ENCODE data around the gene SPATS2L.

The SPATS2L gene

GRCh38 chr2:200367155-200367554, 60.7 kb downstream of the SPATS2L start:
- Histone ChIP-seq H3K4ac (ENCODE audit: low read depth, low read length) (no peak overlapping the region), H3K4me1 (ENCODE audit: control insufficient read depth, low read depth, low read length) (peaks cover 2% of the 10 kb centered on the region), H3K79me1 (ENCODE audit: low read length) (peaks cover 18% of the 10 kb centered on the region), H2BK5ac (ENCODE audit: low read length) (no peak overlapping the region), H4K8ac (ENCODE audit: low read depth, low read length) (no peak overlapping the region), H3K27me3 (ENCODE audit: insufficient read depth, low read length, poor library complexity) (no peaks in the 10 kb centered on the region), H4K5ac (ENCODE audit: low read length) (no peak overlapping the region), H3K9ac (ENCODE audit: low read length) (no peak overlapping the region), H3K4me3 (ENCODE audit: low read length) (no peak overlapping the region), H3K79me2 (ENCODE audit: control insufficient read depth, insufficient read depth, low read length) (peaks cover 52% of the 10 kb centered on the region), H3K23ac (ENCODE audit: low read length) (no peak overlapping the region), H3K18ac (ENCODE audit: low read length) (no peak overlapping the region), H3K4me2 (ENCODE audit: low read length) (no peak overlapping the region), H2BK15ac (replicated peaks; ENCODE audit: low read depth) (no peak overlapping the region), H3K56ac (ENCODE audit: low read length) (no peak overlapping the region), H3K27ac (ENCODE audit: low read depth, low read length) (no peak overlapping the region), H2BK120ac (ENCODE audit: low read depth, low read length) (no peak overlapping the region), H2AK5ac (ENCODE audit: low read length) (no peak overlapping the region), H3K36me3 (ENCODE audit: control insufficient read depth, insufficient read depth, low read length) (no peaks in the 10 kb centered on the region)
- no CpG with 5 or more reads among the region's 2 CpGs for WGBS (ENCODE audit: extremely low coverage, insufficient coverage, low lambda C conversion rate)
- DNase-seq, result no peak

- no peak overlapping the region for H3K9ac ChIP-seq (ENCODE audit: low read length)
- H2BK5ac ChIP-seq (ENCODE audit: low read length), result no peak overlapping the region
- H2BK120ac ChIP-seq (ENCODE audit: low read depth, low read length), result no peak overlapping the region
- no peaks in the 10 kb centered on the region for H3K36me3 ChIP-seq (ENCODE audit: control insufficient read depth, insufficient read depth, low read length)
- no peak overlapping the region for H4K5ac ChIP-seq (ENCODE audit: low read length)
- WGBS (ENCODE audit: extremely low coverage, insufficient coverage, low lambda C conversion rate), result no CpG with 5 or more reads among the region's 2 CpGs
- no peak overlapping the region for H3K4me3 ChIP-seq (ENCODE audit: low read length)
- peaks cover 15% of the 10 kb centered on the region for H3K79me1 ChIP-seq (ENCODE audit: low read length)
- no peak overlapping the region for H3K4me2 ChIP-seq (ENCODE audit: low read length)
- H3K56ac ChIP-seq (ENCODE audit: low read length), result no peak overlapping the region
- H3K4me1 ChIP-seq (ENCODE audit: control insufficient read depth, low read depth, low read length), result no peaks in the 10 kb centered on the region
- DNase-seq, result no peak
- H3K27ac ChIP-seq (ENCODE audit: low read depth, low read length), result no peak overlapping the region
- no peak overlapping the region for H2BK15ac ChIP-seq (replicated peaks; ENCODE audit: low read depth)
- H3K79me2 ChIP-seq (ENCODE audit: control insufficient read depth, insufficient read depth, low read length), result peaks cover 48% of the 10 kb centered on the region
- no peak overlapping the region for H3K23ac ChIP-seq (ENCODE audit: low read length)
- no peak overlapping the region for H3K18ac ChIP-seq (ENCODE audit: low read length)
- no peak overlapping the region for H2AK5ac ChIP-seq (ENCODE audit: low read length)
- no peak overlapping the region for H3K4ac ChIP-seq (ENCODE audit: low read depth, low read length)
- H3K27me3 ChIP-seq (ENCODE audit: insufficient read depth, low read length, poor library complexity), result no peaks in the 10 kb centered on the region
- no peak overlapping the region for H4K8ac ChIP-seq (ENCODE audit: low read depth, low read length)
Observed at GRCh38 chr2:200369886-200370285, 63.4 kb downstream of the SPATS2L start.

- no peak overlapping the region for H3K9ac ChIP-seq (ENCODE audit: low read length)
- no peaks in the 10 kb centered on the region for H3K27me3 ChIP-seq (ENCODE audit: insufficient read depth, low read length, poor library complexity)
- H3K27ac ChIP-seq (ENCODE audit: low read depth, low read length), result no peak overlapping the region
- no peak overlapping the region for H2BK120ac ChIP-seq (ENCODE audit: low read depth, low read length)
- H3K4ac ChIP-seq (ENCODE audit: low read depth, low read length), result no peak overlapping the region
- no peak for DNase-seq
- H3K36me3 ChIP-seq (ENCODE audit: control insufficient read depth, insufficient read depth, low read length), result no peaks in the 10 kb centered on the region
- H2BK15ac ChIP-seq (replicated peaks; ENCODE audit: low read depth), result no peak overlapping the region
- no peak overlapping the region for H2BK5ac ChIP-seq (ENCODE audit: low read length)
- no peak overlapping the region for H2AK5ac ChIP-seq (ENCODE audit: low read length)
- H3K18ac ChIP-seq (ENCODE audit: low read length), result no peak overlapping the region
- no peak overlapping the region for H3K4me2 ChIP-seq (ENCODE audit: low read length)
- H3K56ac ChIP-seq (ENCODE audit: low read length), result no peak overlapping the region
- no peak overlapping the region for H3K4me3 ChIP-seq (ENCODE audit: low read length)
- H3K79me1 ChIP-seq (ENCODE audit: low read length), result peaks cover 18% of the 10 kb centered on the region
- peaks cover 11% of the 10 kb centered on the region for H3K4me1 ChIP-seq (ENCODE audit: control insufficient read depth, low read depth, low read length)
- WGBS (ENCODE audit: extremely low coverage, insufficient coverage, low lambda C conversion rate), result no CpG with 5 or more reads among the region's 3 CpGs
- H4K8ac ChIP-seq (ENCODE audit: low read depth, low read length), result no peak overlapping the region
- H3K79me2 ChIP-seq (ENCODE audit: control insufficient read depth, insufficient read depth, low read length), result peaks cover 48% of the 10 kb centered on the region
- no peak overlapping the region for H3K23ac ChIP-seq (ENCODE audit: low read length)
- no peak overlapping the region for H4K5ac ChIP-seq (ENCODE audit: low read length)
Observed at GRCh38 chr2:200373231-200373630, 66.7 kb downstream of the SPATS2L start.

- no peak overlapping the region for H3K4me2 ChIP-seq (ENCODE audit: low read length)
- peaks cover 19% of the 10 kb centered on the region for H3K79me1 ChIP-seq (ENCODE audit: low read length)
- no peaks in the 10 kb centered on the region for H3K27me3 ChIP-seq (ENCODE audit: insufficient read depth, low read length, poor library complexity)
- DNase-seq, result no peak
- H2BK5ac ChIP-seq (ENCODE audit: low read length), result no peak overlapping the region
- H3K79me2 ChIP-seq (ENCODE audit: control insufficient read depth, insufficient read depth, low read length), result peaks cover 53% of the 10 kb centered on the region
- H3K9ac ChIP-seq (ENCODE audit: low read length), result no peak overlapping the region
- H3K56ac ChIP-seq (ENCODE audit: low read length), result no peak overlapping the region
- H4K5ac ChIP-seq (ENCODE audit: low read length), result no peak overlapping the region
- no peak overlapping the region for H2AK5ac ChIP-seq (ENCODE audit: low read length)
- H3K23ac ChIP-seq (ENCODE audit: low read length), result no peak overlapping the region
- no CpG with 5 or more reads among the region's 5 CpGs for WGBS (ENCODE audit: extremely low coverage, insufficient coverage, low lambda C conversion rate)
- no peak overlapping the region for H2BK15ac ChIP-seq (replicated peaks; ENCODE audit: low read depth)
- H3K18ac ChIP-seq (ENCODE audit: low read length), result no peak overlapping the region
- H4K8ac ChIP-seq (ENCODE audit: low read depth, low read length), result no peak overlapping the region
- H3K4me1 ChIP-seq (ENCODE audit: control insufficient read depth, low read depth, low read length), result peaks cover 19% of the 10 kb centered on the region
- no peak overlapping the region for H3K4ac ChIP-seq (ENCODE audit: low read depth, low read length)
- H2BK120ac ChIP-seq (ENCODE audit: low read depth, low read length), result no peak overlapping the region
- no peak overlapping the region for H3K4me3 ChIP-seq (ENCODE audit: low read length)
- no peaks in the 10 kb centered on the region for H3K36me3 ChIP-seq (ENCODE audit: control insufficient read depth, insufficient read depth, low read length)
- H3K27ac ChIP-seq (ENCODE audit: low read depth, low read length), result no peak overlapping the region
Observed at GRCh38 chr2:200373973-200374416, 67.5 kb downstream of the SPATS2L start.

- Histone ChIP-seq H3K4me3 (ENCODE audit: low read length) (no peak overlapping the region), H3K18ac (ENCODE audit: low read length) (no peak overlapping the region), H3K9ac (ENCODE audit: low read length) (no peak overlapping the region), H3K4ac (ENCODE audit: low read depth, low read length) (no peak overlapping the region), H4K8ac (ENCODE audit: low read depth, low read length) (no peak overlapping the region), H3K27me3 (ENCODE audit: insufficient read depth, low read length, poor library complexity) (no peaks in the 10 kb centered on the region), H2BK120ac (ENCODE audit: low read depth, low read length) (no peak overlapping the region), H2BK15ac (replicated peaks; ENCODE audit: low read depth) (no peak overlapping the region), H3K79me1 (ENCODE audit: low read length) (peaks cover 13% of the 10 kb centered on the region), H4K5ac (ENCODE audit: low read length) (no peak overlapping the region), H3K4me1 (ENCODE audit: control insufficient read depth, low read depth, low read length) (peaks cover 32% of the 10 kb centered on the region), H3K27ac (ENCODE audit: low read depth, low read length) (no peak overlapping the region), H3K4me2 (ENCODE audit: low read length) (no peak overlapping the region), H3K56ac (ENCODE audit: low read length) (no peak overlapping the region), H2BK5ac (ENCODE audit: low read length) (no peak overlapping the region), H3K36me3 (ENCODE audit: control insufficient read depth, insufficient read depth, low read length) (no peaks in the 10 kb centered on the region), H2AK5ac (ENCODE audit: low read length) (no peak overlapping the region), H3K23ac (ENCODE audit: low read length) (no peak overlapping the region), H3K79me2 (ENCODE audit: control insufficient read depth, insufficient read depth, low read length) (peaks cover 65% of the 10 kb centered on the region)
- no peak for DNase-seq
- WGBS (ENCODE audit: extremely low coverage, insufficient coverage, low lambda C conversion rate), result no CpG with 5 or more reads among the region's 15 CpGs
Observed at GRCh38 chr2:200376513-200377354, 70.2 kb downstream of the SPATS2L start.

All from mesendoderm (in vitro differentiated cells).